DND-41 (cell line): ENCODE measurements around the gene PGF.

Experiments used
- ATAC-seq: fragments of 200-7000 bp; cut with Tn5 transposase; 3 replicates; pipeline ENCODE4 v1.9.1; 2021; ENCODE audit warnings: low read depth; ENCODE audit not compliant: insufficient read depth
- DNase-seq: peaks from one replicate; pipeline ENCODE4 v3.0.0-alpha.2; 2020
- H2AFZ ChIP-seq: 2 replicates; pipeline ENCODE4 v1.6.0; 2012; ENCODE audit warnings: low read depth, low read length
- H3K27ac ChIP-seq: 2 replicates; pipeline ENCODE4 v1.5.1; 2012; ENCODE audit warnings: low read length, inconsistent platforms
- H3K27me3 ChIP-seq: fragments of 200-600 bp; sonication (generic); 2 replicates; pipeline ENCODE4 v1.6.0; 2012; ENCODE audit warnings: low read length, mild to moderate bottlenecking, inconsistent platforms; ENCODE audit not compliant: insufficient read depth, poor library complexity
- H3K36me3 ChIP-seq: 2 replicates; pipeline ENCODE4 v1.5.1; 2012; ENCODE audit warnings: low read length, inconsistent platforms; ENCODE audit not compliant: insufficient read depth
- H3K4me1 ChIP-seq: 2 replicates; pipeline ENCODE4 v1.5.1; 2012; ENCODE audit warnings: mild to moderate bottlenecking, low read length; ENCODE audit not compliant: insufficient read depth
- H3K4me2 ChIP-seq: 2 replicates; pipeline ENCODE4 v1.6.0; 2012; ENCODE audit warnings: mild to moderate bottlenecking, moderate library complexity, low read length, inconsistent platforms; ENCODE audit not compliant: insufficient read depth
- H3K4me3 ChIP-seq, 2 experiments: fragments of 200-600 bp in 1 of 2; shearing (Covaris generic) in 1 of 2; 2 replicates each; pipeline ENCODE4 v1.5.1; 2012 to 2016; ENCODE audit warnings: inconsistent platforms in 2 of 2, low read length in 2 of 2, mild to moderate bottlenecking in 2 of 2, low read depth in 1 of 2, moderate library complexity in 1 of 2
- H3K79me2 ChIP-seq: 2 replicates; pipeline ENCODE4 v1.6.0; 2012; ENCODE audit warnings: low read length, inconsistent platforms; ENCODE audit not compliant: insufficient read depth
- H3K9ac ChIP-seq: 2 replicates; pipeline ENCODE4 v1.6.0; 2012; ENCODE audit warnings: low read depth, mild to moderate bottlenecking, inconsistent platforms, low read length, moderate library complexity
- H3K9me3 ChIP-seq: 2 replicates; pipeline ENCODE4 v1.5.1; 2012; ENCODE audit warnings: low read length, moderate library complexity, mild to moderate bottlenecking, inconsistent platforms; ENCODE audit not compliant: insufficient read depth, severe bottlenecking
- H4K20me1 ChIP-seq: 2 replicates; pipeline ENCODE4 v1.6.0; 2012; ENCODE audit warnings: low read length; ENCODE audit not compliant: insufficient read depth
- CTCF ChIP-seq: IDR thresholded peaks from 2 replicates; pipeline ENCODE4 v1.5.1; 2012; ENCODE audit warnings: borderline replicate concordance, low read length, moderate library complexity, mild to moderate bottlenecking; ENCODE audit not compliant: poor library complexity, severe bottlenecking; ENCODE audit errors: extremely low read depth
- EZH2 ChIP-seq: IDR thresholded peaks from 3 replicates; pipeline ENCODE4 v1.6.1; 2012; ENCODE audit warnings: borderline replicate concordance, low read depth, mild to moderate bottlenecking, moderate library complexity, low read length, inconsistent platforms; ENCODE audit not compliant: severe bottlenecking

The PGF gene

GRCh38 chr14:74911704-74912103, 43.7 kb downstream of the PGF start:
- no peak overlapping the region for H3K4me3 ChIP-seq
- no peaks in the 10 kb centered on the region for H3K9me3 ChIP-seq
- DNase-seq (no peak), ATAC-seq (no peak)
- H3K4me1 ChIP-seq = no peaks in the 10 kb centered on the region
- no peak for TF ChIP-seq EZH2
- H3K79me2 ChIP-seq = no peaks in the 10 kb centered on the region
- peaks cover 3% of the 10 kb centered on the region for H3K27me3 ChIP-seq
- H3K27ac ChIP-seq = no peak overlapping the region
- H2AFZ ChIP-seq = no peak overlapping the region
- no peaks in the 10 kb centered on the region for H4K20me1 ChIP-seq
- no peak overlapping the region for H3K9ac ChIP-seq
- H3K4me2 ChIP-seq = no peak overlapping the region
- peaks cover 2% of the 10 kb centered on the region; the same call in 1 of the 2 replicates for H3K36me3 ChIP-seq

GRCh38 chr14:74911221-74911620, 44.2 kb downstream of the PGF start:
- Histone ChIP-seq H3K4me2 (no peak overlapping the region), H3K79me2 (no peaks in the 10 kb centered on the region), H3K4me3 (no peak overlapping the region), H3K36me3 (peaks cover 7% of the 10 kb centered on the region; the same call in 1 of the 2 replicates), H3K9ac (no peak overlapping the region), H4K20me1 (no peaks in the 10 kb centered on the region), H3K9me3 (no peaks in the 10 kb centered on the region), H3K27me3 (peaks cover 3% of the 10 kb centered on the region), H3K4me1 (no peaks in the 10 kb centered on the region), H2AFZ (no peak overlapping the region), H3K27ac (no peak overlapping the region)
- ATAC-seq (no peak), DNase-seq (no peak)
- TF ChIP-seq CTCF (no peak), EZH2 (no peak)

- DNase-seq (no peak), ATAC-seq (no peak)
Measured at GRCh38 chr14:74910556-74910955, 44.8 kb downstream of the PGF start.

GRCh38 chr14:74909911-74910310, 45.5 kb downstream of the PGF start:
- no peak for ATAC-seq

More at GRCh38 chr14:74910556-74910955, 44.8 kb downstream of the PGF start:
- Histone ChIP-seq H4K20me1 (peaks cover 4% of the 10 kb centered on the region; the same call in 1 of the 2 replicates), H3K9ac (no peak overlapping the region), H3K4me3 (no peak overlapping the region), H3K27me3 (peaks cover 3% of the 10 kb centered on the region), H2AFZ (no peak overlapping the region), H3K36me3 (peaks cover 12% of the 10 kb centered on the region), H3K79me2 (no peaks in the 10 kb centered on the region), H3K4me2 (no peak overlapping the region), H3K9me3 (no peaks in the 10 kb centered on the region), H3K4me1 (no peaks in the 10 kb centered on the region), H3K27ac (no peak overlapping the region)
- TF ChIP-seq CTCF (no peak), EZH2 (no peak)

More at GRCh38 chr14:74909911-74910310, 45.5 kb downstream of the PGF start:
- no peak overlapping the region for H3K4me2 ChIP-seq
- no peak for TF ChIP-seq CTCF
- no peak for TF ChIP-seq EZH2
- H3K27me3 ChIP-seq = peaks cover under 1% of the 10 kb centered on the region
- no peak overlapping the region for H2AFZ ChIP-seq
- no peaks in the 10 kb centered on the region for H3K79me2 ChIP-seq
- no peak overlapping the region for H3K9ac ChIP-seq
- no peak overlapping the region for H3K27ac ChIP-seq
- H3K36me3 ChIP-seq = peaks cover 16% of the 10 kb centered on the region
- H4K20me1 ChIP-seq = peaks cover 4% of the 10 kb centered on the region; the same call in 1 of the 2 replicates
- H3K4me1 ChIP-seq = no peaks in the 10 kb centered on the region
- DNase-seq = no peak
- no peaks in the 10 kb centered on the region for H3K9me3 ChIP-seq
- H3K4me3 ChIP-seq = no peak overlapping the region
